GM12872 (cell line): Measurements from ENCODE around the gene STAT4.

Experiments used
- CTCF ChIP-seq: IDR thresholded peaks from 3 replicates; pipeline ENCODE4 v1.5.1; 2011; ENCODE audit warnings: low read depth, mild to moderate bottlenecking, low read length, moderate library complexity; ENCODE audit not compliant: insufficient read depth

Gene STAT4

GRCh38 chr2:191039616-191040015 lies 111.2 kb downstream of the STAT4 start:
- no peak for TF ChIP-seq CTCF

GRCh38 chr2:191038741-191039140 lies 112.1 kb downstream of the STAT4 start:
- no peak for TF ChIP-seq CTCF

- no peak for TF ChIP-seq CTCF
These were observed 112.5 kb downstream of the STAT4 start for GRCh38 chr2:191038241-191038725.

GRCh38 chr2:191037351-191037750 lies 113.4 kb downstream of the STAT4 start:
- TF ChIP-seq CTCF, result no peak

GRCh38 chr2:191036363-191036762 lies 114.4 kb downstream of the STAT4 start:
- no peak for TF ChIP-seq CTCF

GRCh38 chr2:191032588-191033429 lies 118.0 kb downstream of the STAT4 start:
- no peak for TF ChIP-seq CTCF

GRCh38 chr2:191031256-191031655 lies 119.5 kb downstream of the STAT4 start:
- TF ChIP-seq CTCF, result no peak
